B cell (primary cell): ENCODE results near the gene CLEC4D.

Experiments used
- CTCF ChIP-seq: fragments of 200-600 bp; IDR thresholded peaks from one replicate; pipeline ENCODE4 v1.8.0; 2022; ENCODE audit warnings: antibody characterized with exemption, mild to moderate bottlenecking
- EZH2 ChIP-seq: IDR thresholded peaks from 2 replicates; pipeline ENCODE4 v1.6.1; 2012; ENCODE audit warnings: borderline replicate concordance, low read depth, mild to moderate bottlenecking, moderate library complexity, low read length; ENCODE audit not compliant: insufficient read depth, poor library complexity, severe bottlenecking

DNA sequence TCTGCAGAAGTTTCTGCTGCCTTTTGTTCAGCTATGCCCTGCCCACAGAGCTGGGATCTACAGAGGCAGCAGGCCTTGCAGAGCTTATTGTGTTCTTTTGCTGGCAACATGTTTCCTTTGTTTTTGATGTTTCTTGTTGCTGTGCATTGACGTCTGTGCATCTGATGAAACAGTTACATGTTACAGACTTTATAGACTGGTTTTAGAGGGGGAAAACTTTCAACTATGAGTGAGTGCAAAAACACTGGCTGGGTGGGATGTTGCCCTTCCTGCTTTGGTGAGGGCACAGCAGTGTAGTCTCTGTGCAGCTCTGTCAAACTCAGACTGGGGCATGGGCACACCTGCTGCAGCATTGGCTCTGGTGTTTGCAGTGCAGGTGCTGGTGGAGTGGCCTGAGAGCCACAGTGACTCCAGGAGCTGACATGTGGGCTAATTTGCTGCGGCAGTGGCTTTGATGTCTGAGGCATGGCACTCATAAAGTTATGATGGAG lies 30.7 kb upstream of the CLEC4D start:
- TF ChIP-seq CTCF (no peak), EZH2 (no peak)
